Measurements from ENCODE around the gene CCDC69.
"Not testable (repeated sequence)": the region's sequence is repeated elsewhere in the genome, so short reads cannot be mapped to it uniquely, and the experiment has no call there.

Gene CCDC69

GRCh38 chr5:151223447-151224264 is at the start of gene CCDC69:
Gene CCDC69, minus strand, starts transcription at chr5:151224092. Its CDS starts 122 bp downstream, at chr5:151223970.
- DNase-seq (ENCODE audit: low spot score): peak; percentile 80

- no peak for DNase-seq (ENCODE audit: low spot score)
Observed at GRCh38 chr5:151271336-151271735, 47.4 kb upstream of the CCDC69 start.

GRCh38 chr5:151270599-151270998 is 46.7 kb upstream of the CCDC69 start:
- DNase-seq (ENCODE audit: low spot score): no peak

GRCh38 chr5:151267491-151268260 is 43.8 kb upstream of the CCDC69 start:
- no peak for DNase-seq (ENCODE audit: low spot score)

- no peak for DNase-seq (ENCODE audit: low spot score)
Observed at GRCh38 chr5:151264113-151264512, 40.2 kb upstream of the CCDC69 start.

- DNase-seq (ENCODE audit: low spot score): no peak
Observed at GRCh38 chr5:151262532-151262931, 38.6 kb upstream of the CCDC69 start.

- DNase-seq (ENCODE audit: low spot score): no peak
Observed at GRCh38 chr5:151259931-151260330, 36.0 kb upstream of the CCDC69 start.

GRCh38 chr5:151258816-151259215 is 34.9 kb upstream of the CCDC69 start:
- no peak for DNase-seq (ENCODE audit: low spot score)

- no peak for DNase-seq (ENCODE audit: low spot score)
Observed at GRCh38 chr5:151258201-151258611, 34.3 kb upstream of the CCDC69 start.

- peak; percentile 64 for DNase-seq (ENCODE audit: low spot score)
Observed at GRCh38 chr5:151257731-151258181, 33.9 kb upstream of the CCDC69 start.

GRCh38 chr5:151255621-151256286 is 31.9 kb upstream of the CCDC69 start:
- DNase-seq (ENCODE audit: low spot score): peak; percentile 82

GRCh38 chr5:151254990-151255389 is 31.1 kb upstream of the CCDC69 start:
- DNase-seq (ENCODE audit: low spot score): not testable (repeated sequence)

GRCh38 chr5:151254556-151254955 is 30.7 kb upstream of the CCDC69 start:
- DNase-seq (ENCODE audit: low spot score): no peak

GRCh38 chr5:151253605-151253950 is 29.7 kb upstream of the CCDC69 start:
- DNase-seq (ENCODE audit: low spot score): no peak

- peak; percentile 97 for DNase-seq (ENCODE audit: low spot score)
Observed at GRCh38 chr5:151252762-151253604, 29.1 kb upstream of the CCDC69 start, which contains the start of gene GM2A. Gene GM2A, plus strand, starts transcription at chr5:151253185. Its CDS starts 32 bp downstream, at chr5:151253217.

- DNase-seq (ENCODE audit: low spot score): no peak
Observed at GRCh38 chr5:151251621-151252020, 27.7 kb upstream of the CCDC69 start.

GRCh38 chr5:151251001-151251551 is 27.2 kb upstream of the CCDC69 start:
- DNase-seq (ENCODE audit: low spot score): no peak

GRCh38 chr5:151250346-151251000 is 26.6 kb upstream of the CCDC69 start:
- no peak for DNase-seq (ENCODE audit: low spot score)

- no peak for DNase-seq (ENCODE audit: low spot score)
Observed at GRCh38 chr5:151249281-151249680, 25.4 kb upstream of the CCDC69 start.

GRCh38 chr5:151248651-151249050 is 24.8 kb upstream of the CCDC69 start:
- DNase-seq (ENCODE audit: low spot score): no peak
